Bone marrow (tissue), 2 donors: ENCODE data around the gene PCNX3.
A peak's percentile ranks its signal among the peaks of the same experiment; 100 is the strongest.

Source experiments
- DNase-seq, 2 donors: peaks; one replicate each; lab custom pipeline; 2025; lab: John Stamatoyannopoulos, UW

The PCNX3 gene

GRCh38 chr11:65615229-65615949 lies at the start of gene PCNX3:
TSS of gene PCNX3 (plus strand) at chr11:65615776. CDS start at chr11:65616312, 536 bp downstream.
- DNase-seq: peak; percentile 100

GRCh38 chr11:65569164-65569972 lies 46.2 kb upstream of the PCNX3 start:
- no peak for DNase-seq

DNA sequence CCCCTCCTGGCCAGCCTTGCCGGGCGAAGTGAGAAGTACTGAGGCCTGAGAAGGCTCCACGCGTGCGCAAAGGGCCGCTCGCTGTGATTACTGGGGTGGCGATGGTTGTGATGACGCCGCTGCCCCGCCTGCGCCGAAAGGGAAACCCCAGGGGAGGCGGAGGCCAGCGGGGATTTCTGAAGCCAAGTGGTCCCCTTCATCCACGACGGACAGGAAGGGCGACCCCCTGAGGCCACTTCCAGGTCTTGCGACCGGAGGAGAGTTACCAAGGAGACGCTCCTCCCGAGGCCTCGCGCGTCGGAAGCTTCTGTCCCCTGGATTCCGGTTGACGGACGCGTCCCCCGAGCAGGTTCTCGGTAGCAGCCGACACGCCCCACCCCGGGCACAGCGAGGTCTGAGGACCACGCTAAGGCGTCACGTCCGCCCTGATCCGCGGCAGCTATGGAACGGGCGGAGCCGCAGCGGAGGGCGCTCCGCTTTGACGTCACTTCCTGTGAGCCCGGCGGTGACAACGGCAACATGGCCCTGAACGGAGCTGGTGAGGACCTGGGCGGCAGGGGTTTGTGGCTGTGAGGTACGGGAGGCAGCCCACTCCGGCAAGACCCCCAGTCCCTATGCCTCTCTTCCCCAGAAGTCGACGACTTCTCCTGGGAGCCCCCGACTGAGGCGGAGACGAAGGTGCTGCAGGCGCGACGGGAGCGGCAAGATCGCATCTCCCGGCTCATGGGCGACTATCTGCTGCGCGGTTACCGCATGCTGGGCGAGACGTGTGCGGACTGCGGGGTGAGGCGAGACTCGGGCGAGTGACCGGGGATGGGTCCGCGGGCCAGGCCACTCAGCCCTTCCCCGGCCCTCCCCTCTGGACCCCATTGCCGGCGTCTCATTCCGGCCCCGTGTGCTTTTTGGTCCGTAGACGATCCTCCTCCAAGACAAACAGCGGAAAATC lies 45.3 kb upstream of the PCNX3 start, which contains the start of gene ZNRD2:
Gene ZNRD2 (plus strand): TSS at position 505 of the 946 bp plus-strand sequence. CDS start 15 bp downstream, at position 520.
- DNase-seq: peak; percentile 97 to 99

DNA sequence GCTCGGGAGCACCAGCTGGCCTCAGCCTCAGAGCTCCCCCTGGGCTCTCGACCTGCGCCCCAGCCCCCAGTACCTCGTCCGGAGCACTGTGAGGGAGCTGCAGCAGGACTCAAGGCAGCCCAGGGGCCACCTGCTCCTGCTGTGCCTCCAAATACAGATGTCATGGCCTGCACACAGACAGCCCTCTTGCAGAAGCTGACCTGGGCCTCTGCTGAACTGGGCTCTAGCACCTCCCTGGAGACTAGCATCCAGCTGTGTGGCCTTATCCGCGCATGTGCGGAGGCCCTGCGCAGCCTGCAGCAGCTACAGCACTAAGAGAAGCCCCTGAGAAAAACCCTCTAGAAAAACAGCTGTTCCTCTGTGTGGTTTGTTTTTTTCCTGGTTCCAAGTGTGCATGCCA lies 44.2 kb upstream of the PCNX3 start:
- DNase-seq: no peak

GRCh38 chr11:65571940-65572339 lies 43.6 kb upstream of the PCNX3 start:
- DNase-seq: no peak

DNA sequence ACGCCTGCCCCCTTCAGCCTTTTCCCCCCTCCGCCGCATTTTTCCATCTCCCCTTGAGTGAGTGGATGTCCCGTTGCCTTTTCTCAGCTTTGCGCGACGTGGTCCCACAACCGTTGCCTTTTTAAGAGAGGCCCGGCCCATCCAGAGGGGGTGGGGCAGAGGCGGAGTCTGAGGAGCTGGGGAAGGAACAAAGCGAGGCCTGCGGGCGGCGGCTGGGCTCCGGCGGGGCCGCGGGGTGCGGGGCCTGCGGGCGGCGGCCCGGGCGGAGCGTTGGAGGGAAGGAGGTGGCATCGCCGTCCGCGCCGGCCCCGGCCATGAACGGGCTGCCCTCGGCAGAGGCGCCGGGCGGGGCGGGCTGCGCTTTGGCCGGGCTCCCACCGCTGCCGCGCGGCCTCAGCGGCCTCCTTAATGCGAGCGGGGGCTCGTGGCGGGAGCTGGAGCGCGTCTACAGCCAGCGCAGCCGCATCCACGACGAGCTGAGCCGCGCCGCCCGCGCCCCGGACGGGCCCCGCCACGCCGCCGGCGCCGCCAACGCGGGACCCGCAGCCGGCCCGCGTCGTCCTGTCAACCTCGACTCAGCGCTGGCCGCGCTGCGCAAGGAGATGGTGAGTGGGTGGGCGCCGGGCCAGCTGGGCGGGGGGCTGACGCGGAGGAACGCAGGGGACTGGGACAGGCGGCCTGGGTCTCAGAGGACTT lies 43.1 kb upstream of the PCNX3 start, which contains the start of gene FAM89B:
Gene FAM89B (plus strand): TSS at position 183 of the 696 bp plus-strand sequence. CDS start 132 bp downstream, at position 315.
- peak; percentile 68 to 70 for DNase-seq

DNA sequence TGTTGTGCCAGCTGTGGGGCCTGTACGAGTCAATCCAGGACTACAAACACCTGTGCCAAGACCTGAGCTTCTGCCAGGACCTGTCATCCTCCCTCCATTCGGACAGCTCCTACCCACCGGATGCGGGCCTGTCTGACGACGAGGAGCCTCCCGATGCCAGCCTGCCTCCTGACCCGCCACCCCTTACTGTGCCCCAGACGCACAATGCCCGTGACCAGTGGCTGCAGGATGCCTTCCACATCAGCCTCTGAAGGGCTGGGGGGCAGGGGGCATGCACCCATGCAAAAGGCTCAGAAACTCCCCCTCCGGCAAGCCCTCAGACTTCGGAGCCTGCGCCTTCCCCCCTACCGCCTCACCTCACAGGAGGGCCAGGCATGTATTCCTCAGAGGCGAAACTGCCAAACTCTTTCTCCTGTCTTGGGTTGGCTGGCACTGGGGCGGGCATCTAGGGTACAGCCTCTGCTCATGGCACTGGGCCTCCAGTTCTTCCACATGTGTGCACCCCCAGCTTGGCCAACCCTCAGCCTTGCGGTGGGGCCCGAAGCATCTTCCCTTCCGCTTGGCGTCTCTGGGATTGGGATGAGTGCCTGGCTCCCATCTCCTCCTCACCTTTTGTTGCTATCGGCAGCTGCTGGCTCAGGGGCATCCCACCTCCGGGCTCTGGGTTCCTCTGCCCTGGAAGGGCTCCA lies 42.0 kb upstream of the PCNX3 start:
- DNase-seq: no peak

GRCh38 chr11:65574109-65574810 lies 41.3 kb upstream of the PCNX3 start:
- peak; percentile 86 to 89 for DNase-seq

DNA sequence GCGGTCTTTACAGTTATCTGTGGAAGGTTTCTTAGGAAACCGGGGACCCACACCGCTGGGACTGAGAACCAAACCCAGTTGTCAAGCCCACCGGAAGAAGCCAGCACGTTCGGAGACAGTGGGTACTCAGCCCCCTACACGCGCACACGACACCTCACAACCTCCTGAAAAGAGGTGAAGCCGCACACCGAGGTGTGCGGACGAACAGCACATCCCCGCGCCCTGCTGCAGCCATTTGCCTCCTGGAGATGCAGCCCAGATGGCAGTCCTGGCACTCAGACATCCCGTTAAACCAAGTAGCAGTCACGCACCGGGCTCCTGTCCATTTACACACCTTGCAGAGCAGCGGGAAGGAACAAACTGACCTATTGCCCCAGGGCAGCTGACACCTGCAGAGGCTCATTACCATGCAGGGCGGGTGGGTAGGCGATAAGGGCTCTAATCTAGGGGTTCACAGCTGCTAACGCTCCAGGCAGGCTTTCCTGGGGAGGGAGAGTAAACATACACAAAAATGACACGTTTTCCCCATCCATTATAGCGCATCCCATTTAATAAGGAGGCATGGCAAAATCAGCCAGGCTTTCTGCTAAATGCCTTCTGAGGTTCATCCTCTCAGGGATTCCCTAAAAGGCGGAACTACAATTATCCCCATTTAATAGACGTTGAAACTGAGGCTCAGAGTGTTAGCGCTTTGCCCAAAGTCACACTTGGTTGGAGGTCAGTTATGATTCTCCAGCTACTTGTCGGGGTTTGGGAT lies 40.6 kb upstream of the PCNX3 start:
- DNase-seq: no peak

GRCh38 chr11:65575568-65576231 lies 39.9 kb upstream of the PCNX3 start, which contains the start of gene EHBP1L1:
TSS of gene EHBP1L1 (plus strand) at chr11:65576053. CDS start at chr11:65576303, 250 bp downstream.
- peak in 1 of 2 donors; percentile 61 for DNase-seq

GRCh38 chr11:65576232-65576866 lies 39.2 kb upstream of the PCNX3 start:
- DNase-seq: no peak

GRCh38 chr11:65576867-65577755 lies 38.5 kb upstream of the PCNX3 start:
- DNase-seq: peak; percentile 59 to 63

- DNase-seq: no peak
Observed at GRCh38 chr11:65577756-65578109, 37.8 kb upstream of the PCNX3 start.

DNA sequence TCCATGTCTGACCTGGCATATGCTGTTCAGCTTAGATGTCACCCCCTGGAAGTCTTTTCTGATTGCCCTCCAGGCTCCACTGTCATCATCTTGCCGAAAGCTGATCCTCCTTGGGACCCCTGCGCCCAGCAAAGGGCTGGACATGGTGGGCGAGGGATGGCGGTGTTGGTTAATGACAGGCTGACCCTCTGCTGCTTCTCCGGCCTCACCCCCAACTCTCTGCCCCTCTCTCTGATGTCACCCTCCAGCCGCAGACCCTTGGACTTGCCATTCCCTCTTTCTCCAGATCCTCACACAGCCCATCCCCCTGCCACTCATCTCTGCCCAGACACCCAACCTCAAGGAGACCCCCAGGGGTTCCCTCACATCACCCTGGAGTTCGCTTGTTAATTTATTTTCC lies 37.4 kb upstream of the PCNX3 start:
- no peak for DNase-seq

GRCh38 chr11:65578667-65579066 lies 36.9 kb upstream of the PCNX3 start:
- DNase-seq: no peak

DNA sequence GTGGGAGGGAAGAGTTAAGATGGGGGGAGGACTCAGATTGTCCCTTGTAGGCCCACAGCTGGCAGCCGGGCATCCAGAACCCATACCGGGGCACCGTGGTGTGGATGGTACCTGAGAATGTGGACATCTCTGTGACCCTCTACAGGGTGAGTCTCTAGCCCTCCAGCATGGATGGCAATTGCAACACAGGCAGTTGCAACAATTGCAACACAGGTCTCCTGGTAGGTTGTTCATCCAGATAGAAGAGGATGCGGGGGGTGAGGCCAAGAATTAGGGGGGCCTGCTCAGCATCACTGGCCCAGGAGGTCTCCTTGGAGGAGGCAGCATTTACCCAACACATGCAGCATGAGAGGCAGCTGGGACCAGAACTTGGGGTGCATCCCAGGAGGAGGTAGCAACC lies 36.3 kb upstream of the PCNX3 start:
- no peak for DNase-seq
